Stimulated activated CD8-positive, alpha-beta memory T cell treated with anti-CD3 and anti-CD28 coated beads, Interleukin-15, amount 100 ng/mL, for 1 hour (primary cell): Measurements from ENCODE around the gene JAG2.

Experiments
- DNase-seq: peaks from one replicate; pipeline ENCODE4 v3.0.0-alpha.2; 2020; ENCODE audit warnings: low read depth

JAG2 gene

DNA sequence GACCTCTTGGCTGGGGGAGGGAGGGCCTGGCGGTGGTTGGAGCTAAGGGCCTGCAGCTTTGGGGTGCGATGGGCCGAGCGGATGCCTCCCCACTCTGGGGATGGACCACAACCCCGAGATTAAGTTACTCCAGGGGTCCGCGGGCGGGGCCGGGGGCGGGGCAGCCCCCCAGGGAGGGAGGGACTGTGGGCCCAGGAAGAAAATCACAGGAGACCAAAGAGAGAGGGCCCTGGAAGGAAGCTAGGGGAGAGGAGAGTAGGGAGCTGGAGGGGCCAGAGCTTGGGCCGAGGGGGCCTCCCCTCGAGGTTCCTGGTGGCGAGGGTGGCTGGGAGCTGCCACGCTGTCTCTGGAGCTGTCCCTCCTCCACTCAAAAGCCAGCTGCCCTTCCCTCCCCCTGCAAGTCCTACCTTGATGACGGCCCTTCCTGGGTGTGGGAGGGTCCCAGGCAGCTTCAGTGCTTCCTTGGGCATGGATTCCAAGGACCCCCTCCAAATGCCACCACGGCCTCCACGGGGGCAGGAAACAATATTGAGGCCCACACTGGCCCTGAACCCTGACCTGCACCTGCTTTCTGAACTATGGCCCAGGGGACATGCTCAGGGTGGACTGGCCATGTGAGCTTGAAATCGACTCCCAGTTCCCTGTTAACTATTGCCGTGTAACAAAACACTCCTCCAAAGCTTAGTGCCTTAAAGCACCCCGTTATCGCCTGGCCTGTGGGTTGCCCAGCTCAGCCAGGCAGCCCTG is 13.1 kb upstream of the JAG2 start:
- no peak for DNase-seq

DNA sequence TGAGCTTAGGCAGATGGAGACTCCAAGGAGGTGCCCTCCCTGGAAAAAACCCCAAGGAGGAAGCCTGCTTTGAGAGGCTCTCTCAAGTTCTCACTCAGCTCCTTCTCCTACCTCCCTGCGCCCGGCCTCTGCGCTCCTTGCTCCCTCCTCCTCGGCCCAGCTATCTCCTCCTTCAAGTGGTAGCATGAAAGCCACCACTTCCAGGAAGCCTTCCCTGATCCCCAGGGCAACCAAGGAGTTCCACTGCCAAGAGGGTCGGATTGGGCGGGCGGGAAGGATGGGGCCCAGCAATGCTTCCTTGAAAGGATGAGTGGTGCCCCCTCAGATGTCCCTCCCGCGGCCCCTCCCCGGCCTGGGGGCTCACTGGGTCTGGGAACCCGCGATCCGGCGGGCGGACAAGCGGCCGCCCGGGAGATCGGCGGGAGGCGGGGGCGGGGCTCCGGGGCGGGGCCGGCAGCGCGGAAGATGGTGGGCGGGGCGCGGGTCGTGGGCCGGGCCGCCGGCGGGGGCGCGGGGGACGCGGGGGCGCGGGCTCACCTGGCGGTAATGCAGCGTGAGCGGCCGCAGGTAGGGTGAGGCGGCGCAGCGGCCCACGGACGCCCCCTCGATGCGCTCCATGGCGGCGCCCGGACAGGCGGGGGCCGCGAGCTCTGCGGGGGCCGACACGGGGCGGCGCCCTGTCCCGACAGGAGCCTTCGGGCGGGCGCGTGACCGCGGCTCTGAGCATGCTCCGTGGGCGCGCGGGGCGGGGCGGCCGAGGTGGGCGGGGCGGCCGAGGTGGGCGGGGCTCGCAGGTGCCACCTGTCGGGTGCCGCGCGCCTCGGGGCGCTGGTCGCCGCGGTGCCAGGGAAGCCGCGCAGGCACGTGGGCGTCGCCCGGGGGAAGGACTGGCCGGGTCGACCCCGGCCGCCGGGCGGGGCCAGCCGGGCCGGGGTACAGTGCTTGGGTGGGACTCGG is 12.3 kb upstream of the JAG2 start, which contains the start of gene NUDT14:
Gene NUDT14 (minus strand): TSS at position 721 of the 957 bp plus-strand sequence. CDS start 103 bp downstream, at position 618.
- peak; percentile 74 for DNase-seq

DNA sequence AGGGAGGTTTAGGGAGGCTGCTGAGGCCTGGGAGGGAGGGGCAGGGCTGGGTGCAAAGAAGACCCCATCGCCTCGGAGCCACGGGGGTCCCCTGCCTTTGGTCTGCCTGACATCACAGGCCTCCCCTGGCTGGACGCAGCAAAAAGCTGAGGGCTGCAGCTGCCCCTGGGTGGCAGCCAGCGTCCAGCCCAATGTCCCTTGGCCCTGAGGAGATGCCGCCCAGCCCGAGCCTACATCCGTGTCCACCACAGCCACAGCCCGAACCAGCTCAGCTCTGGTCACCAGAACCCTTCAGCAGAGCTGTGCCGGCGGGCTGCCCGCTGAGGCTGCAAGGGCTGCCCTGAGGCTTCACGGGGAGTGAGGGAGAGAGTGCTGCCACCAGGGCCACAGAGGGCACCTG is 10.6 kb upstream of the JAG2 start:
- no peak for DNase-seq

DNA sequence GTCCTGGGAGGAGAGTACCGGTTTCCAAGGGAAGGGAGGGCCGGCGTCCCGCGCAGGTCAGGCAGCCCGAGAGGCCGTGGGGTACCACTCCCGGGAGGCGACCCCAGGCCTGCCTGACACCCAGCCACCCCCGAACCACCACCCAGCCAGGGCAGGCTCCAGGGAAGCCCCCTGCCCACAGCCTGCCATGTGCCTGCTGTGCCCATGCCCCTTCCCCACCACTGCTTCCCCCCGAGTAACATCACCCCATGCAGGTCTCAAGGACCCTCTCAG is 10.2 kb upstream of the JAG2 start:
- DNase-seq = no peak

DNA sequence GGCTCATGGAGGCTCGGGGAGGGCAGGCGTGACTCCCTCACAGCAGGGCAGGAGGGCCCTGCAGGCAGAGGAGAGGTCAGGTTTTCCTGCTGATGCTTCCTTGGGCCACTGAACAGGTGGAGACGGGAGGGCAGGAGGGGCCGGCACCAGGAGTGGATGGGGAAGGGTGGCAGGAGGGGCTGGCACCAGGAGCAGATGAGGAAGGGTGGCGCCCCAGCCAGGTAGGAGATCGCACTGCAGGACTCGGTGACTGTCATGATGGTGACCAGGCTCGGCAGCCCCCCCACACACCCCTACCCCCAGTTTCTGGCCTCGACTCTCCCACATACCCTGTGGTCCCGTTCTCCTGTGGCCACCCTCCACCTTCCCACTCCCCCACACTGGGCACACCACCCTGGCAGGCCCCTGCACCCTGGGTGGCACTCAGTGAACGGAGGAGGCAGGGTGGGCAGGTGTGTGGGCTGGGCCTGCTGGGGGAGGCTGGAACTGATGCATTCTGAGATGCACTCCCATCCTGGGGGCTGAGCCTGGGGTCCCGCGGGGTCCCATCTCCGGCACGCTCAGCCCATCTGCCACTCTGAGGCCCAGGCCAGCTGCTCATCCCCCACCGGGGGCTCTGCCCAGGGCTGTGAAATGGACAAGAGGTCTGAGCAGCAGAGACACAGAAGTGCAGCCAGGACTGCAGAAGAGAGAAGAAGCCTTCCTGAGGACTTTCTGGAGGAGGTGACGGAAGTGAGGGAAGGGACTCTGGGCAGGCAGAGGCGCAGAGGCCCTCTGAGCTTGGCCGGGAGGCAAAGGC is 9.7 kb upstream of the JAG2 start:
- DNase-seq = no peak

DNA sequence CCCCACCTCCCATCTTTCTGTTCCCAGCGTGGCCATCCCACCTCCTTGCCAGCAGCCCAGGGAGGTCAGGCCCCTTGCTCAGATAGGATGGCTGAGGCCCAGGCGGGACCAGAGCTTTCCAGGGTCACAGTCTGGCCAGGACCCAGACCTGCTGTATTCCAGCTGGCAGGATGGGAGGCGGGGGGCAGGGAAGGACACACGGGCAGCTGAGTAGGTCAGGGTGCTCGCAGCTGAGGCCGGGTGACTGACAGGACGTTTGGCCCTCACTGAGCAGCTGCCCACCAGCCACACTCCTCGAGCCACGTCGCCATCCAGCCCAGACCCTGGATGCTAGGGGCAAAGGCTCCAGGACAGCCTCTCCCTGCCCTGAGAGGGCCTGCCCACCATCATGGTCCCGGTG is 8.5 kb upstream of the JAG2 start:
- DNase-seq = no peak

DNA sequence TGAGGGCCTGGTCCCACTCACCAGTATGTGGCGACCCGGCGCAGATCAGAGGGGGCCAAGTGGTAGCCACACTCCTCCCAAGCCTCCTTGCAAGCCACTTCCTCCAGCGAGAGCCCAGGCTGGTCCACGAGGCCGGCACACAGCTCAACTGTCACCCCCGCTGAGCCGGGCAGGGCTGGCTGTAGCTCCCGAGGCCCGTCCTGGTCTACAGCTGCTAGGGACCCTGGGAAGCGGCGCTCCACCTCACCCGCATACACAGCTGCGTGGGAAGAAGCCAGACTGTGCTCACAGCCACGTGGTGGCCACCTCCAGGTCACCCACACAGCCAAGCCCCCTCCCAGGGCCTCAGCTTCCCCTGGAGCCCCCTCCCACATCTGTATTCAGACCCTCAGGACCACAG is 7.9 kb upstream of the JAG2 start:
- no peak for DNase-seq

DNA sequence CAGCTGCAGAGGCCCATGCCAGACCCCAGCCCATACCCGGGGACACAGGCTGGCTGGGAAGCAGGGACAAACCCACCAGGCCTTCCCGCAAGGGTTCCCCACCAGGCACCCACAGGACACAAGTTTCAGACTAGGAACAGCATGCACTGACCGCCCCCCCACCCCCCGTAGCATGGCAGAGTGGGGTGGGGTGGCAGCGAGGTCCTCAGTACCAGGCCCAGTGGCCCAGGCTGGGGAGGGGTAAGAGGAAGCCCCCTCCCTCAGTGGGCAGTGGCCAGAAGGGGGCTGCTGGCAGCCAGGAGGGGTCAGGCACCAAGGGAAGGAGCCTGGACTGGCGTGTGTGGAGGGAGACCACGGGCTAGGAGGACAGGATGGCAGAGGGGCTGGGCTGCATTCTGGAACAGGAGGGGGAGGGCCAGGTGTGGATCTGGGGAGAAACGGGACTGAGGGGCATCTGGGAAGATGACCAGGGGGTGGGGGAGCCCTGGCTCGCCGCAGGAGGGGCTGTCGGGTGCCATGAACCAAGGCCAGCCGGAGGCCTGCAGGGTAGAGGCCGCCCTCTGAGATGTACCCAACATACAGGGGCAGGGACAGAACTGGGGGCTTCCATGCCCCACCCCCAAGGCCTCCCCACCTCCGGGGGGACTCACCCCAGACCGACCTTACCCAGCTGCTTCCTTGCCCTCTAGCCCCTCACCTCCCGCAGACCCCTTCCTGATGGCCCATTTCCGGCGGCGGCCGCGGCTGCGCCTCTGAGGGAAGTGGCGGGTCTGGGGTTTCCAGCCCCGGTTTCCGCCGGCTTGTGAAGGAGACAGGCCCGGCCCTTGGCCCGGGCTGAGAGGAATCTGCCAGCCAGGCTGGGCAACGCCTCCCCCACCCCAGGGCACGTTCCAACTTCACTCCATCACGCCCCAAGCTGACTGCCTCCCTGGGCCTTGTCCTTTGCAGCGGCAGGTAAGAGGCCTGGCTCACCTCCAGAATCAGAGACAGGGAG is 5.6 kb upstream of the JAG2 start:
- no peak for DNase-seq

DNA sequence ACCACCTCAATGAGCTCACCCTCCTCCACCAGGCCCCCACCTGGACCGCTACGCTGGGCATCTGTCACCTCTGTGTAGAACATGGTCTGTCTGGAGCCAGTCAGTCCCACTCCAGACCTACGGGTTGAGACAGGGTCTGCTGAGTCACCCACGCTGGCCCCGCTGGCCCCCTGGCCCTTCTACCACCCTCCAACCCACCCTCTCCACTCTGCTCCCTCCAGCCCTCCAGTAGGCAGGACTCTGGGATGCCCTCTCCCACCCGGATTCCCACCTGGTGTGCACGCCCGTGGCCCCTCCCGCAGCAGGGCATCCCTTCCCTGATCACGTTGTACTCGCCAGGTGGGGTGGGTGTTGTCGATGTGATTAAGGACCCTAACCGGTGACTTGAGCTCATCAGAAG is 4.6 kb upstream of the JAG2 start:
- DNase-seq = no peak

DNA sequence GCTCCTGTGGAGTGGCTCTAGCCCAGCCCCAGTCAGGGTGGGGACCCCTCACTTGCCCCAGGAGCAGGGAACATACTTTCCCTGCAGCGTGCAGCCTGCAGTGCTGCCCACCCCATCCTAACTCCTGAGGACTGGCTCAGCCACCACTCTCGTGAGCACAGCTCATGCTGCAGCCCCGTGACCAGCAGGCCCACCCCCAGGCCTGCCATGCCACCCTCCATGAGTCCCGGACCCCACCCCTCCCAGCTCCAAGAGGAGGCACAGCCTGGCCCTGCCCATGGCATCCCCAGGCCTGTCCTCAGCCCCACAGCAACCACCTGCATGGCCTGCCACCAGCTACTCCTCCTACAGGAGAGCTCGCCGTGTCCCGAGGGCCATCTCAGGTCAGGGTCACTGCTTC is 3.9 kb upstream of the JAG2 start:
- DNase-seq = no peak

DNA sequence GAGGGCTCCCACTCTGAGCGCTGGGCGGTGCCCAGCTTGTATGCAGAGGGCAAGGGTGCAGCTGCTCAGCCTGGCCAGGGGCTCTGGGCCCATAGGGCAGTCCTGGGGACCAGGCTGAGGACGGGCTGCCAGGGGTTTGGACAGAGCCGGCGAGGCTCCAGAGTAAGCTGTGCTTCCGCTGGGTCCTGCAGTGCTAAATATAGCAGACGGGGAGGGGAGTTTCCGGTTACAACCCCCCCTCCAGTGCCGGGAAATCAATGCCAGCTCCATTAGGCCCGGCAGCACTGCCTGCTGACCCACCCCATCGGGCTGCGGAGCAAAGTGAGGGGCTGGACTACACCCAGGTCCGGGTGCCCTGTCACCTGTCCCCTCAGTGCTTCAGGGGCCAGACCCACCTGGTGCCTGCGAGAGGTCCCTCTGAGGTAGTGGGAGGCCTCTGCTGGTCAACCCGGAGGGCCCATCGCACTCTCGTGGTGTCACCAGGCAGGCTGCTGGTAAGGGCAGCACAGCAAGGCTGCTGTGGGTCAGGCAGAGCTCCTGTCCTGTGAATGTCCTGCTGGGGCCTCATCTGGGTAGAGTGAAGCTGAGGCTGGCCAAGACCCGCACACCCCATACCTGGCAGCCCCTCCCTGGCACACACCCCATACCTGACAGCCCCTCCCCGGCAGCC is 2.6 kb upstream of the JAG2 start:
- no peak for DNase-seq

DNA sequence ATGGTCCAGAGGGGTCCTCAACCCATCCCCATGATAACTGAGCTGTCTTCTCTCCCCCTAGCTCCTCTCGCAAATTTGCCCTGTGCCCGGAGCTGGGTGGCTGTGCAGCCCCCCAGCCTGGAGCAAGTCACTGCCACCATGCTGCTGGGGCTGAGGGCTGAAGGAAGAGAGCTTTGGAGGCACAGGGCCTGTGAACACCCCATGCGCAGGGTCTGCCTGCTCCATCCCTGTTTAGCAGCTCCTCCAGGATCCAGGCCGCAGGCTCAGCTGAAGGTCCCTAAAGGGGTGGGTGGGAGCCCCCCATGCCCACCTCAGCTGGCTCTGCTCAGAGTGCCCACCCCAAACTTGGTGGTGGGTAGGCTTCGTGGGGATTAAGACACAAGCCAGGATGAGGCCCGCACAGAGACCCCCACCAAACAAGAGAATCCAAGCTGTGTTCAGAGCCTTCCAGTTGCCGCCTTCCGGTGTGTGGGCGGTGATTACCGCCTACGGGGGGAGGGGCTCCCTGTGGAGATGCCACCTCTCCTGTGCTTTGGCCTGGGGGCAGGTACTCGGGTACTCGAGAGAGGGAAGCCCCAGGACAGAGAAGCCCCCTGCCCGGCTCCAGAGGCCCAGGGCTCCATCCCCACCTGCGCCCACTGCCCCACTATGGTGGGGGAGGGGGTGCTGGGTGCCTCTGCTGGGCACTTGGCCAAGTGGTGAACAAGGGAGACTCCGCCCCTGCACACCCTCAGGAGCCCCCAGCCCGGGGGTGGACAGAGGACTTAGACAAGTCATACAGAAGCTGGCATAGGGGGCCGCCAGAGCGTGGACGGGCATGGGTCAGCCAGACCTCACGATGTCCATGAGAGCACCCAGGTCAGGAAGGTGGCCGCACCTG is 1.4 kb upstream of the JAG2 start:
- no peak for DNase-seq

DNA sequence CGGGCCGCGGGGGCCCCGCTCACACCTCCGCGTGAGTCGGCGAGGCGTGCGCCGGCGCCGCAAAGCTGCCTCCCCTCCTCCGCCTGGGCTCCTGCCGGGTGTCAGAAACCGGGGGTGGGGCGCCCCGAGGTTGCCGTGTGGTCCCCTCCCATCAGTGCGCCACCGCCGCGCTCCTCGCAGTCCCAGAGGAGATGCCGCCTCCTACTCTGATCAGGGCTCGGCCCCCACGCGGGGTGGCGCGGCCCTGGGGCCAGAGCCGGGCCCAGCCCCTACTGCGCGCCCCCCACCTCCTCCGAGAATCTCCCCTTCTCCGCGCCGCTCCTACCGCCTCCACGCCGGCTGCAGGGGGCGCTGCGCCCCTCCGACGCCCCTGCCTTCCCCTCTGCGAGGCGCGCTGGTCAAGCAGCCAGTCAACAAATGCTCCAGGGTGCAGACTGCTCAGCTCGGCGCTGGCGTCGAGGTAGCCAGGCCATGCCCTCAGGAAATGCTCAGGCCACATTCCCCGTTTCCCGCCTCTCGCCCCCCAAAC is 467 bp upstream of the JAG2 start:
- no peak for DNase-seq

DNA sequence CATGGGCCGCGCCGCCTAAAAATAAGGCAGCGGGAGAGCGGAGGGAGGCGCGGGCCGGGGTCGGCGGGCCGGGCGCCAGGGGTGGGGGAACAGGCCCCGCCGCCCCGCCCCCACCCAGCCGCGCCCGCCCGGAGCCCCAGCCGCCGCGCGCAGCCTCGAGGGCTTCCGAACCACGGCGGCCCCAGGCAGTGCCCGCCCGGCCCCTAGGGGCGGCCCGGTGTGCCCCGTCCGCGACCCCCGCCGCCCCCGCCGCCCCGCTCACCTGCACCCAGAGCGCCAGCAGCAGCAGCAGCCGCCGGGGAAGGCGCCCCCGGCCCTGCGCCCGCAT is 519 bp downstream of the JAG2 start:
- DNase-seq = no peak

DNA sequence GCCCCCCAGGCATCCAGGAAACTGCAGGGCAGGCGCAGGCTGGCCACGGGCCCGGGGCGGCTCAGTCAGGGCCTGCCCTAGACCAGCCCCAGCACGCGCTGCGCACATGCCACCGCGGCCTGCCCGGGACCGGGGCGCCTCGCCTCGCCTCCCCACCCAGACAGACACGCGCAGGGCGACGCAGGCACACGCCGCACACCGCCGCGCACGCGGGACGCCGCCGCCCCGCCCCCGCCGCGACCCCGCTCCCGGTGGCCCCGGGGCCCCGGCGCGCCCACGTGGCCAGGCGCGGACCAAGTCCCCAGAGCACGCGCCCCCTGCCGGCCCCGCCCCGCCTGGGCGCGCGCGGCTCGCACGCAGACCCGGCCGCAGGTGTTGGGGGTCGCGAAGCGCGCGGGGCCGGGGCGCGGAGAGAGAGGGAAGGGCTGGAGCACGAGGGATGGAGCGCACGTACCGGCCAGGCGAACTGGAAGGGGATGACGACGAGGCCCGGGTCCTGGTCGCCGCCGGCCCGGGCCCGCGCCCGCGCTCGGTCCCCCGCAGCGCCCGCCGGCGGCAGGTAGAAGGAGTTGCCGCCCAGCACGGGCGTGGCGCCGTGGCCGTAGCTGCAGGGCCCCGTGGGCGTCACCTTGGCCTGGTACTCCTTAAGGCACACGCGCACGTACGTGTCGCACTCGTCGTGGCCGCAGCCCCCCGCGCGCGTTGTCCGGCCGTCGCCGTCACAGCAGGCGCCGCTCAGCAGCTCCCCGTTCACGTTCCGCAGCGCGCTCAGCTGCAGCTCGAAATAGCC is 1.1 kb downstream of the JAG2 start:
- DNase-seq = no peak

DNA sequence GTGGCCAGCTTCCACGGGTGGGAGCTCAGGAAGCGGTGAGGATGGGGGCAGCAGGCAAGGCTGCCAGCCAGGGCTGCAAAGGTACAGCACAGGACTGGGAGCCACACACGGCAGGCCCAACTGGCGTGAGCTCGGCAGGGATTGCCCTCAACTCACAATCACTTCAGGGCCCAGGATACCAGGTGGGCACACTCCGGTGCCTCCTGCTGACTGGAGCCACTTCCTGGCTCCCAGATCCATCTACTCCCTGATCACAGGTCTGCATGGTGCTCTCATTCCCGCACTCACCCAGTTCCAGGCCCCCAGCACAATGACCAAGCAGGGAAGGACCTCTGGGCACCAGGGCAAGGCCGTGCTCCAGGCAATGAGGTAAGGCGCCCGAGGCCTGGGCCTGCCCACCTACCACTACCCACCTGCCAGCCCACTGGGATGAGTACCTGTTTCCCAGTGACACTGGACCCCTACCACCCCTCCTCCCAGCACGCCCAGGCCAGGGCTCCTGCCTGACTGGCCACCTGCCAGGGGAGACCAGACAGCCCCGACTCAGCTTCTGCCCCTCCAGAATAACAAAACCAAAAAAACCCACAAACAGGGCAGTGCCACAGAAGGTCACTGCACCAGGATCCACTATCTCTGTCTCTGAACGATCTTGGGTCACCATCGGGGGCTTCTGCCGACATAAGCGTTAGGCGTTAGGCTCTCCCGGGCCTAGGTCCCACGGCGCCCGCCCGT is 1.8 kb downstream of the JAG2 start:
- DNase-seq = no peak

DNA sequence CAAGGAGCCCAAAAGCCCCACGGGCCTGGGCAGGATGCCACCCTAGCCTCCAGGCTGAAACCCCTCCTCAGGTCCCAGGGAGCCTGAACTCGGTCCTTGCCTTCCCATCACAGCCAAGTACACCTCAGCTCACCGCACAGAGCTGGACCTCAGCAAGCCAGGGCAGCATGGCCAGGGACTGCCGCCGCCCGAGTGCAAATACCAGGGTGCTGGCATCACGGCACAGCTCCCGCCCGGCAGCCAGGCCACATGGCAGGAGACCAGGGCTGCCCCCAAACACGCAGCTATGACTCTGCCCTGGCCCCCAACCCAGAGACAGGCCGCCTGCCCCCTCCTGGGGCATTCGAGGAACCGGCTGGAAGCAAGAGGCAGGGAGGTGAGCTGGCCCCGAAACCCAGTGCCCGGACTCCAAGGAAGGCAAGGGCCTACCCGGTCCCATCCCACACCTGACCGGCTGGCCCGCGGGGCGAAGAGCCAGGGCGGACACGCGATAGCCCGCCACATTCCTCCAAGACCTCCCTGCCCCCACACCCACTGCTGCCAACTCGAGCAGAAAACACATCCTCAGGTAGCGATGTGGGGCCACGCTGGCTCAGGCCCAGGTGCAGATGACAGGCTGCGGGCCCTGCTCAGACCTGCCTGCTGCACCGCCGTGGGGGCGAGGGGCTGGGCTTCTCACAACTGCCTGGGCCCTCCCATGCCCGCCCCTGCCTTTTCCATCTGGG is 2.7 kb downstream of the JAG2 start:
- DNase-seq = no peak
